Measurements from ENCODE around the gene SPRR4.

- TF ChIP-seq CTCF (IDR thresholded peaks at IDR 0.05) (no peak), POLR2AphosphoS5 (IDR thresholded peaks at IDR 0.05) (no peak)
Observed at GRCh38 chr1:152942161-152942560, 28.3 kb upstream of the SPRR4 start.

Measured in suprapubic skin (tissue), 3 donors.